ENCODE data around the gene TRIM71. TPM values are rescaled to one million over a fixed set of nuclear protein-coding genes. Genes with fewer than 3 reads are reported as not detected.

The TRIM71 gene
- polyA plus RNA-seq, 1 donor (not counting 4 experiments of a cell fraction or from before 2014, with no cell fraction given), result not detected

DNA sequence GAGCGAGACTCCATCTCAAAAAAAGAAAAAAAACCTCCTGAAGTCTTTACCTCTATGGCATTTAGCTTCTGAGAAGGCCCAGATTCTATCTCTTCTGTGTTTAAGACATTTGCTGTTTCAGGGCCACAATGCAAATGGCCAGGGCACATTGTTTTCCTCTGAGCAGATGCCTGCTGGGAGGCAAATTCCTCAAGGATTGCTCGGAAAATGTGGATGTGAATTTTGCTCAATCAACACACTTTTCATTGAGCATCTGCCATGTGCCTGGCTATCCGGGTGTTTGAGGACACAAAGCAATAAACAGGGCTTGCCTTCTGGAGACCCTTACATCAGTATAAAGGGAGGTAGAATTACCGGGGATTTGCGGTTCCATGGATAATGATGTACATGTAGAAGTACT is 20.0 kb downstream of the TRIM71 start:
- Histone ChIP-seq H2AFZ (ENCODE audit: control insufficient read depth, low read length) (no peak overlapping the region), H3K4me1 (ENCODE audit: control insufficient read depth, extremely low read depth, insufficient read depth, low read length) (no peaks in the 10 kb centered on the region), H3K9me3 (ENCODE audit: control insufficient read depth, low read depth, low read length) (no peaks in the 10 kb centered on the region), H4K20me1 (ENCODE audit: control insufficient read depth, extremely low read depth, insufficient read depth, low read length) (no peaks in the 10 kb centered on the region), H3K4me3 (ENCODE audit: control insufficient read depth in 2 of 3, extremely low read depth in 1 of 3, insufficient read depth in 2 of 3, low read depth in 1 of 3, low read length in 3 of 3) (no peak overlapping the region), H3K27me3 (ENCODE audit: control insufficient read depth, extremely low read depth, insufficient read depth, low read length) (peaks cover 3% of the 10 kb centered on the region), H3K79me2 (ENCODE audit: control insufficient read depth, insufficient read depth, low read length) (no peaks in the 10 kb centered on the region), H3K9me1 (ENCODE audit: control insufficient read depth, extremely low read depth, insufficient read depth, low read length) (no peaks in the 10 kb centered on the region), H3K4me2 (ENCODE audit: control insufficient read depth, extremely low read depth, insufficient read depth, low read depth, low read length) (no peak overlapping the region), H3K36me3 (ENCODE audit: control insufficient read depth in 2 of 2, extremely low read depth in 1 of 2, insufficient read depth in 2 of 2, low read length in 2 of 2) (no peaks in the 10 kb centered on the region), H3K9ac (ENCODE audit: control insufficient read depth, extremely low read depth, insufficient read depth, low read length) (no peak overlapping the region), H3K27ac (ENCODE audit: control insufficient read depth, insufficient read depth, low read length) (no peak overlapping the region)
- TF ChIP-seq EZH2 (IDR thresholded peaks at IDR 0.05; ENCODE audit: low read length), result no peak
- TF ChIP-seq, protein P1, sequence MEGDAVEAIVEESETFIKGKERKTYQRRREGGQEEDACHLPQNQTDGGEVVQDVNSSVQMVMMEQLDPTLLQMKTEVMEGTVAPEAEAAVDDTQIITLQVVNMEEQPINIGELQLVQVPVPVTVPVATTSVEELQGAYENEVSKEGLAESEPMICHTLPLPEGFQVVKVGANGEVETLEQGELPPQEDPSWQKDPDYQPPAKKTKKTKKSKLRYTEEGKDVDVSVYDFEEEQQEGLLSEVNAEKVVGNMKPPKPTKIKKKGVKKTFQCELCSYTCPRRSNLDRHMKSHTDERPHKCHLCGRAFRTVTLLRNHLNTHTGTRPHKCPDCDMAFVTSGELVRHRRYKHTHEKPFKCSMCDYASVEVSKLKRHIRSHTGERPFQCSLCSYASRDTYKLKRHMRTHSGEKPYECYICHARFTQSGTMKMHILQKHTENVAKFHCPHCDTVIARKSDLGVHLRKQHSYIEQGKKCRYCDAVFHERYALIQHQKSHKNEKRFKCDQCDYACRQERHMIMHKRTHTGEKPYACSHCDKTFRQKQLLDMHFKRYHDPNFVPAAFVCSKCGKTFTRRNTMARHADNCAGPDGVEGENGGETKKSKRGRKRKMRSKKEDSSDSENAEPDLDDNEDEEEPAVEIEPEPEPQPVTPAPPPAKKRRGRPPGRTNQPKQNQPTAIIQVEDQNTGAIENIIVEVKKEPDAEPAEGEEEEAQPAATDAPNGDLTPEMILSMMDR (optimal IDR thresholded peaks at IDR 0.05 in 1 of 3, IDR thresholded peaks at IDR 0.05 in 1 of 3, conservative IDR thresholded peaks at IDR 0.05 in 1 of 3; ENCODE audit: extremely low read depth in 1 of 3, insufficient read depth in 2 of 3, low read length in 3 of 3), result no peak
- no peak for DNase-seq (ENCODE audit: low read depth, low spot score)
- no peak for FAIRE-seq
- dilution Hi-C loops (cut with MboI; ENCODE audit: extremely low pct_ligation_motif_present, low sequenced_read_pairs), result no loop called here

DNA sequence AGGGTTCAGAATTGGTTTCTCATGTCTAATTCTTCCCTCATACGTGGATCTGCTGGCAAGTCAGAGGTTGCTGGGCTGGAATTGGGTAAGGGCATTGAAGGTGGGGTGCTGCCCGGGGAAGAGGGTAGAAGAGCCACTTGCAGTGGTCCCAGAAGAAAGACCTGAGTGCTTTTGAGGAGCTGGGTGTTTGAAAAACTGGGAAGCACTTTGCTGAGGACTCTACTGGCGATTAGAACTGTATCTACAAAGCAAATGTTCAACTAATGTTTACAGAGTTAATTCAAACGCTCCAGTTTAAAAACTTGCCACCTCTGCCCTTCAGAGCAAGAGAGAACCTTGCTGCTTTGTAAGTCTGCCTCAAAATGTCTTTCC is 21.9 kb downstream of the TRIM71 start:
- dilution Hi-C loops (cut with MboI; ENCODE audit: extremely low pct_ligation_motif_present, low sequenced_read_pairs), result no loop called here
- Histone ChIP-seq H4K20me1 (ENCODE audit: control insufficient read depth, extremely low read depth, insufficient read depth, low read length) (no peaks in the 10 kb centered on the region), H2AFZ (ENCODE audit: control insufficient read depth, low read length) (no peak overlapping the region), H3K79me2 (ENCODE audit: control insufficient read depth, insufficient read depth, low read length) (no peaks in the 10 kb centered on the region), H3K27me3 (ENCODE audit: control insufficient read depth, extremely low read depth, insufficient read depth, low read length) (no peaks in the 10 kb centered on the region), H3K4me2 (ENCODE audit: control insufficient read depth, extremely low read depth, insufficient read depth, low read depth, low read length) (no peak overlapping the region), H3K9me1 (ENCODE audit: control insufficient read depth, extremely low read depth, insufficient read depth, low read length) (no peaks in the 10 kb centered on the region), H3K36me3 (ENCODE audit: control insufficient read depth in 2 of 2, extremely low read depth in 1 of 2, insufficient read depth in 2 of 2, low read length in 2 of 2) (no peaks in the 10 kb centered on the region), H3K9ac (ENCODE audit: control insufficient read depth, extremely low read depth, insufficient read depth, low read length) (no peak overlapping the region), H3K9me3 (ENCODE audit: control insufficient read depth, low read depth, low read length) (no peaks in the 10 kb centered on the region), H3K4me1 (ENCODE audit: control insufficient read depth, extremely low read depth, insufficient read depth, low read length) (no peaks in the 10 kb centered on the region), H3K27ac (ENCODE audit: control insufficient read depth, insufficient read depth, low read length) (no peak overlapping the region), H3K4me3 (ENCODE audit: control insufficient read depth in 2 of 3, extremely low read depth in 1 of 3, insufficient read depth in 2 of 3, low read depth in 1 of 3, low read length in 3 of 3) (no peak overlapping the region)
- DNase-seq (ENCODE audit: low read depth, low spot score), result no peak
- no peak for FAIRE-seq
- no peak for TF ChIP-seq EZH2 (IDR thresholded peaks at IDR 0.05; ENCODE audit: low read length)
- TF ChIP-seq, protein P1 (optimal IDR thresholded peaks at IDR 0.05 in 1 of 3, IDR thresholded peaks at IDR 0.05 in 1 of 3, conservative IDR thresholded peaks at IDR 0.05 in 1 of 3; ENCODE audit: extremely low read depth in 1 of 3, insufficient read depth in 2 of 3, low read length in 3 of 3), result no peak

Measured in keratinocyte (primary cell).